H9 (cell line): ENCODE results near the gene PLXNA2. TPM values are rescaled to one million over a fixed set of nuclear protein-coding genes. Genes with fewer than 3 reads are reported as not detected.

Experiments
- DNase-seq: peaks from one replicate; pipeline ENCODE4 v3.0.0-alpha.2; 2017
- H2AFZ ChIP-seq: one replicate; pipeline ENCODE4 v1.6.1; 2013; ENCODE audit warnings: mild to moderate bottlenecking, low read length, control low read depth, moderate library complexity
- H2AK5ac ChIP-seq: 2 replicates; pipeline ENCODE4 v1.6.1; 2013; ENCODE audit warnings: low read length, control low read depth, mixed read lengths; ENCODE audit not compliant: insufficient read length
- H2BK120ac ChIP-seq: one replicate; pipeline ENCODE4 v1.6.1; 2013; ENCODE audit warnings: low read depth, mild to moderate bottlenecking, low read length, control low read depth, inconsistent platforms; ENCODE audit not compliant: poor library complexity, severe bottlenecking
- H2BK12ac ChIP-seq: 2 replicates; pipeline ENCODE4 v1.6.1; 2013; ENCODE audit warnings: low read length, control low read depth, mixed read lengths, low read depth; ENCODE audit not compliant: insufficient read length
- H2BK15ac ChIP-seq: 2 replicates; pipeline ENCODE4 v1.6.1; 2013; ENCODE audit warnings: low read depth, low read length, control low read depth
- H2BK20ac ChIP-seq: one replicate; pipeline ENCODE4 v1.6.1; 2013; ENCODE audit warnings: low read depth, mild to moderate bottlenecking, low read length, control low read depth, inconsistent platforms; ENCODE audit not compliant: poor library complexity, severe bottlenecking
- H2BK5ac ChIP-seq: 2 replicates; pipeline ENCODE4 v1.6.1; 2013; ENCODE audit warnings: low read length, control low read depth, mixed read lengths; ENCODE audit not compliant: insufficient read length
- H3K14ac ChIP-seq: 2 replicates; pipeline ENCODE4 v1.6.1; 2013; ENCODE audit warnings: low read length, control low read depth; ENCODE audit not compliant: insufficient read depth
- H3K18ac ChIP-seq: 2 replicates; pipeline ENCODE4 v1.6.1; 2013; ENCODE audit warnings: low read depth, mild to moderate bottlenecking, mixed read lengths, low read length, control low read depth; ENCODE audit not compliant: insufficient read length
- H3K23ac ChIP-seq: 2 replicates; pipeline ENCODE4 v1.6.1; 2013; ENCODE audit warnings: low read length, control low read depth, mixed read lengths, low read depth; ENCODE audit not compliant: insufficient read length
- H3K23me2 ChIP-seq: 2 replicates; pipeline ENCODE4 v1.6.1; 2013; ENCODE audit warnings: low read depth, mild to moderate bottlenecking, mixed read lengths, low read length, control low read depth; ENCODE audit not compliant: insufficient read length, poor library complexity, severe bottlenecking
- H3K27ac ChIP-seq: 2 replicates; pipeline ENCODE4 v1.5.1; 2013; ENCODE audit warnings: low read length, control low read depth, mixed read lengths, low read depth; ENCODE audit not compliant: insufficient read length
- H3K27me3 ChIP-seq: 2 replicates; pipeline ENCODE4 v1.6.1; 2013; ENCODE audit warnings: low read length, control low read depth, inconsistent platforms; ENCODE audit not compliant: insufficient read depth
- H3K4ac ChIP-seq: 2 replicates; pipeline ENCODE4 v1.6.1; 2013; ENCODE audit warnings: low read depth, mild to moderate bottlenecking, control low read depth, inconsistent platforms, low read length, moderate library complexity
- H3K4me1 ChIP-seq: 2 replicates; pipeline ENCODE4 v1.6.1; 2013; ENCODE audit warnings: low read length, control low read depth, inconsistent platforms; ENCODE audit not compliant: insufficient read depth
- H3K4me2 ChIP-seq: 2 replicates; pipeline ENCODE4 v1.6.1; 2013; ENCODE audit warnings: low read length, control low read depth, mixed read lengths; ENCODE audit not compliant: insufficient read length, insufficient read depth
- H3K56ac ChIP-seq: 2 replicates; pipeline ENCODE4 v1.6.1; 2013; ENCODE audit warnings: low read depth, mild to moderate bottlenecking, mixed read lengths, low read length, control low read depth; ENCODE audit not compliant: insufficient read length
- H3K79me1 ChIP-seq: 2 replicates; pipeline ENCODE4 v1.6.1; 2013; ENCODE audit warnings: low read depth, mild to moderate bottlenecking, moderate library complexity, low read length, control low read depth, inconsistent platforms; ENCODE audit not compliant: insufficient read depth, poor library complexity, severe bottlenecking
- H3K79me2 ChIP-seq: 2 replicates; pipeline ENCODE4 v1.6.1; 2013; ENCODE audit warnings: low read length, control low read depth, inconsistent platforms; ENCODE audit not compliant: insufficient read depth
- H3K9ac ChIP-seq: 2 replicates; pipeline ENCODE4 v1.6.1; 2013; ENCODE audit warnings: low read length, control low read depth, mixed read lengths; ENCODE audit not compliant: insufficient read length; ENCODE audit errors: extremely low read depth
- H3K9me3 ChIP-seq: one replicate; pipeline ENCODE4 v1.6.1; 2013; ENCODE audit warnings: low read depth, low read length, inconsistent platforms; ENCODE audit not compliant: control insufficient read depth
- H3T11ph ChIP-seq: one replicate; pipeline ENCODE4 v1.6.1; 2013; ENCODE audit warnings: mild to moderate bottlenecking, low read length, control low read depth, inconsistent platforms
- H4K20me1 ChIP-seq: one replicate; pipeline ENCODE4 v1.6.1; 2013; ENCODE audit not compliant: control insufficient read depth, insufficient read length, insufficient read depth
- H4K5ac ChIP-seq: 2 replicates; pipeline ENCODE4 v1.6.1; 2013; ENCODE audit warnings: low read depth, mild to moderate bottlenecking, mixed read lengths, low read length, control low read depth; ENCODE audit not compliant: insufficient read length
- H4K8ac ChIP-seq: replicated peaks from 2 replicates; pipeline ENCODE4 v1.6.1; 2013; ENCODE audit warnings: low read length, control low read depth, mixed read lengths, low read depth; ENCODE audit not compliant: insufficient read length
- H4K91ac ChIP-seq: 2 replicates; pipeline ENCODE4 v1.6.1; 2013; ENCODE audit warnings: low read depth, mild to moderate bottlenecking, moderate library complexity, mixed read lengths, low read length, control low read depth; ENCODE audit not compliant: insufficient read length
- H3K27ac Mint-ChIP-seq, 3 experiments: 2 replicates in 2 of 3; 3 replicates in 1 of 3; pipeline ENCODE4 v1.8.0; 2020 to 2021; ENCODE audit warnings: mixed read lengths in 3 of 3, mild to moderate bottlenecking in 1 of 3, moderate library complexity in 1 of 3
- H3K27me3 Mint-ChIP-seq: 2 replicates; pipeline ENCODE4 v1.8.0; 2021; ENCODE audit warnings: low read depth, mild to moderate bottlenecking, moderate library complexity, mixed read lengths
- H3K36me3 Mint-ChIP-seq, 3 experiments: 2 replicates in 2 of 3; 3 replicates in 1 of 3; pipeline ENCODE4 v1.8.0; 2020 to 2021; ENCODE audit warnings: low read depth in 3 of 3, mixed read lengths in 3 of 3; ENCODE audit not compliant: insufficient read depth in 1 of 3
- H3K4me1 Mint-ChIP-seq, 2 experiments: 2 replicates each; pipeline ENCODE4 v1.8.0; 2020; ENCODE audit warnings: mixed read lengths in 2 of 2
- H3K4me3 Mint-ChIP-seq, 2 experiments: 2 replicates in 1 of 2; 3 replicates in 1 of 2; pipeline ENCODE4 v1.8.0; 2020 to 2021; ENCODE audit warnings: mild to moderate bottlenecking in 2 of 2, mixed read lengths in 2 of 2, moderate library complexity in 1 of 2
- H3K9me3 Mint-ChIP-seq, 2 experiments: 2 replicates in 1 of 2; 3 replicates in 1 of 2; pipeline ENCODE4 v1.8.0; 2020; ENCODE audit warnings: mild to moderate bottlenecking in 2 of 2, mixed read lengths in 2 of 2, moderate library complexity in 1 of 2
- WGBS: extraction: QIAGEN DNeasy Blood & Tissue Kit; methylation state at CpG from one replicate; pipeline ENCODE4 v1.1.7; 2013; ENCODE audit warnings: missing lambda C conversion rate, low lambda C conversion rate, mixed read lengths; ENCODE audit not compliant: insufficient read length; ENCODE audit errors: extremely low coverage; 5-methylcytosine and 5-hydroxymethylcytosine counted together
- total RNA-seq: library from RNA; stranded (reverse); gene quantifications from 2 replicates; pipeline ENCODE4 v1.2.1, GENCODE V29; 2021
- TF ChIP-seq, protein P1 (sequence below): fragments of 200-600 bp; sonication (generic); conservative IDR thresholded peaks from 3 replicates; pipeline ENCODE4 v1.8.0; 2021; ENCODE audit warnings: antibody characterized with exemption, mild to moderate bottlenecking

PLXNA2 gene
- total RNA-seq, 1 experiment from 2014 or later = 0.57 TPM

DNA sequence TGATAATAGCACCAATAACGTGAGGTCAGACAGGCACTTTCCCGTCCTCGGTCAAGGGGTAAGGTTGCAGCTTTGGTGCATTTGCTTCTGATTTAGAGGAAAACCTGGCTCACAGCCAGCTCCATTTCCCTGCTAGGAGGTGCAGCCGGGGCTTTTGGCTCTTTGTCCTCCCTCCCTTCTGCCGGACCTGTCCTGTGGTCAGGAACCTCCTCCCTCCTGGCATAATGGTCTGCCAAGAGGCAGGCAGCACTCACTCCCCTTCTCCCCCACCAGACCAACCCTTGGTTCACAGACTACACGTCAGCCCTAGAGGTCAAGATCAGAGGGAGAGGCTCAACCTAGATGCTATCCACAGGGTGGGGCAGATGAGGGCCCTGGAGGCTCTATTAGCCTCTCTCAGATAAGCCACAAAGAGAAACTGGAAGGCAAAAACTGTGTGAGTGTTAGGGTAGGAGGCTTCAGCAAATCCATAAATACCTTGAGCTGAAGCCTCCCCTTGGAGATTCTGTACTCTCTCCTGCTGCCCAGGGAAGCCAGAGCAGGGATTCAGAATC, 64.8 kb downstream of the PLXNA2 start:
- H3K79me1 ChIP-seq = no peaks in the 10 kb centered on the region
- no peak overlapping the region for H3K27ac ChIP-seq
- H3K23ac ChIP-seq = no peak overlapping the region
- no peaks in the 10 kb centered on the region for H3K79me2 ChIP-seq
- no peak overlapping the region for H4K8ac ChIP-seq
- no peaks in the 10 kb centered on the region for H4K20me1 ChIP-seq
- no peak overlapping the region for H3K9ac ChIP-seq
- no peak overlapping the region for H4K5ac ChIP-seq
- H3K9me3 ChIP-seq = no peaks in the 10 kb centered on the region
- no peak overlapping the region for H2AFZ ChIP-seq
- peaks cover 3% of the 10 kb centered on the region; the same call in 1 of the 2 replicates for H3K4me1 ChIP-seq
- Mint-ChIP-seq H3K36me3 (no peaks in the 10 kb centered on the region), H3K27me3 (peaks cover 1% of the 10 kb centered on the region; the same call in 1 of the 2 replicates), H3K4me1 (peaks cover 49 to 65% of the 10 kb centered on the region in 2 experiments), H3K27ac (peak overlapping the region in 2 of 3 experiments; percentile 37 to 48; a peak in 1 of 7 replicates), H3K4me3 (no peak overlapping the region), H3K9me3 (no peaks in the 10 kb centered on the region)
- no peak overlapping the region for H3K4me2 ChIP-seq
- no peak overlapping the region for H2BK12ac ChIP-seq
- no peak overlapping the region for H4K91ac ChIP-seq
- H3T11ph ChIP-seq = no peak overlapping the region
- no peak overlapping the region for H2BK120ac ChIP-seq
- no peak overlapping the region for H3K4ac ChIP-seq
- no peak overlapping the region for H2BK5ac ChIP-seq
- WGBS = no CpG with 5 or more reads among the region's 6 CpGs
- H3K27me3 ChIP-seq = no peaks in the 10 kb centered on the region
- no peak overlapping the region for H3K56ac ChIP-seq
- no peak for DNase-seq
- H3K18ac ChIP-seq = no peak overlapping the region
- H2BK20ac ChIP-seq = no peak overlapping the region
- H2AK5ac ChIP-seq = no peak overlapping the region
- H3K14ac ChIP-seq = no peak overlapping the region
- peaks cover 3% of the 10 kb centered on the region for H3K23me2 ChIP-seq
- no peak overlapping the region for H2BK15ac ChIP-seq
- TF ChIP-seq, protein P1, sequence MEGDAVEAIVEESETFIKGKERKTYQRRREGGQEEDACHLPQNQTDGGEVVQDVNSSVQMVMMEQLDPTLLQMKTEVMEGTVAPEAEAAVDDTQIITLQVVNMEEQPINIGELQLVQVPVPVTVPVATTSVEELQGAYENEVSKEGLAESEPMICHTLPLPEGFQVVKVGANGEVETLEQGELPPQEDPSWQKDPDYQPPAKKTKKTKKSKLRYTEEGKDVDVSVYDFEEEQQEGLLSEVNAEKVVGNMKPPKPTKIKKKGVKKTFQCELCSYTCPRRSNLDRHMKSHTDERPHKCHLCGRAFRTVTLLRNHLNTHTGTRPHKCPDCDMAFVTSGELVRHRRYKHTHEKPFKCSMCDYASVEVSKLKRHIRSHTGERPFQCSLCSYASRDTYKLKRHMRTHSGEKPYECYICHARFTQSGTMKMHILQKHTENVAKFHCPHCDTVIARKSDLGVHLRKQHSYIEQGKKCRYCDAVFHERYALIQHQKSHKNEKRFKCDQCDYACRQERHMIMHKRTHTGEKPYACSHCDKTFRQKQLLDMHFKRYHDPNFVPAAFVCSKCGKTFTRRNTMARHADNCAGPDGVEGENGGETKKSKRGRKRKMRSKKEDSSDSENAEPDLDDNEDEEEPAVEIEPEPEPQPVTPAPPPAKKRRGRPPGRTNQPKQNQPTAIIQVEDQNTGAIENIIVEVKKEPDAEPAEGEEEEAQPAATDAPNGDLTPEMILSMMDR = no peak
